SH-SY5Y (cell line): ENCODE results near the gene SNX17.

Experiments used
- GATA2 ChIP-seq: IDR thresholded peaks from 2 replicates; pipeline ENCODE4 v1.6.1; 2011; ENCODE audit warnings: mild to moderate bottlenecking, low read depth, low read length
- GATA3 ChIP-seq: IDR thresholded peaks from 2 replicates; pipeline ENCODE4 v1.6.1; 2011; ENCODE audit warnings: low read depth, mild to moderate bottlenecking, low read length, moderate library complexity

DNA sequence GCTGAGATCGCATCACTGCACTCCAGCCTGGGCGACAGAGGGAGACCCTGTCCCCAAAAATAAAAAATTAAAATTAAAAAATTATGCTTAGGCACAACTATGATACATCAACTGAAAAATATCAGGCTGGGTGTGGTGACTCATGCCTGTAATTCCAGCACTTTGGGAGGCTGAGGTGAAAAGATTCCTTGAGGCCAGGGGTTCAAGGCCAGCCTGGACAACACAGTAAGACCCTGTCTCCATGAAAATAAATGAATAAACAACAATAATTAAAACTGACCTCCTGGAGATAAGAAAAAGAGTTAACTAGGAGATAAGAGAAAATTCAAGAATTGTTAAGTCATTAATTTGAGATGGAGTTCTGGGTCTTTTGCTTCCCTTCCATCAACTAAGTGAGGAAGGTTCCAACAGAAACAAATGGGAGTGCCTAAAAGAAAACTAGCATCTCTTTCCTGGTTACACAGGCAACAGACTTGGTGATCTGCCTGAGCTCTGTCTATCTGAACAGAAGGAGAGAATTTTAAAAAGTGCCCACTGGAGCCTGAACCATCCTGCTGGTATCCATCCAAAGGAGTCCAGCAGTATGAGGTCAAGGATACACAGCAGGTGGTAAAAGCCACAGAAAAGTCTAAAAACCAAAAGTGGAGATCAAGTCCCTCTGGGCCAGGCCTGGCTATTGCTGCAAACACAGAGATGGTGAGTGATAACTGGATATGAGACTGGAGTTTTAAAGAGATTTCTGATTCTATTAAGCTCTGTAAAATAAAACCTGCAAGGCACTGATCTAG lies 30.1 kb downstream of the SNX17 start:
- TF ChIP-seq GATA3 (no peak), GATA2 (no peak)
